Astrocyte (in vitro differentiated cells and primary cell): Measurements from ENCODE around the gene HASPIN. TPM values are rescaled to one million over a fixed set of nuclear protein-coding genes. Genes with fewer than 3 reads are reported as not detected.
"Not testable (repeated sequence)": the region's sequence is repeated elsewhere in the genome, so short reads cannot be mapped to it uniquely, and the experiment has no call there.

ENCODE experiments used
- DNase-seq: peaks from one replicate; pipeline ENCODE4 v3.0.0-alpha.2; 2010; ENCODE audit warnings: low read depth
- FAIRE-seq: peaks from 2 replicates; lab custom pipeline; 2011; peaks lifted over from hg19 to GRCh38; lab: Jason Lieb, UNC
- H2AFZ ChIP-seq: 2 replicates; pipeline ENCODE4 v1.6.0; 2012; ENCODE audit warnings: low read depth, low read length, inconsistent platforms
- H3K27ac ChIP-seq: 2 replicates; pipeline ENCODE4 v1.5.1; 2011; ENCODE audit warnings: low read depth, low read length, inconsistent platforms
- H3K27me3 ChIP-seq: 2 replicates; pipeline ENCODE4 v1.6.0; 2011; ENCODE audit warnings: low read length, inconsistent platforms; ENCODE audit not compliant: insufficient read depth
- H3K36me3 ChIP-seq: 2 replicates; pipeline ENCODE4 v1.5.1; 2011; ENCODE audit warnings: low read length, inconsistent platforms; ENCODE audit not compliant: insufficient read depth
- H3K4me1 ChIP-seq: 2 replicates; pipeline ENCODE4 v1.5.1; 2011; ENCODE audit warnings: low read length, inconsistent platforms; ENCODE audit not compliant: insufficient read depth
- H3K4me2 ChIP-seq: 2 replicates; pipeline ENCODE4 v1.6.0; 2012; ENCODE audit warnings: low read length, inconsistent platforms
- H3K4me3 ChIP-seq: 2 replicates; pipeline ENCODE4 v1.5.1; 2011; ENCODE audit warnings: low read depth, mild to moderate bottlenecking, low read length, inconsistent platforms; ENCODE audit not compliant: insufficient read depth
- H3K79me2 ChIP-seq: 2 replicates; pipeline ENCODE4 v1.6.0; 2012; ENCODE audit warnings: mild to moderate bottlenecking, low read length, inconsistent platforms; ENCODE audit not compliant: insufficient read depth
- H3K9ac ChIP-seq: 2 replicates; pipeline ENCODE4 v1.6.0; 2012; ENCODE audit warnings: mild to moderate bottlenecking, low read length, inconsistent platforms
- H3K9me3 ChIP-seq: 2 replicates; pipeline ENCODE4 v1.5.1; 2012; ENCODE audit warnings: low read depth, mild to moderate bottlenecking, low read length, inconsistent platforms; ENCODE audit not compliant: insufficient read depth
- H4K20me1 ChIP-seq: 2 replicates; pipeline ENCODE4 v1.6.0; 2012; ENCODE audit warnings: low read length, inconsistent platforms; ENCODE audit not compliant: insufficient read depth
- H3K27ac Mint-ChIP-seq: one replicate; pipeline ENCODE4 v1.8.0; 2021; ENCODE audit warnings: mild to moderate bottlenecking, mixed read lengths; ENCODE audit not compliant: unreplicated experiment
- H3K27me3 Mint-ChIP-seq: one replicate; pipeline ENCODE4 v1.8.0; 2021; ENCODE audit warnings: low read depth, mixed read lengths; ENCODE audit not compliant: unreplicated experiment
- H3K36me3 Mint-ChIP-seq: one replicate; pipeline ENCODE4 v1.8.0; 2021; ENCODE audit warnings: low read depth, mixed read lengths; ENCODE audit not compliant: unreplicated experiment
- H3K4me1 Mint-ChIP-seq: one replicate; pipeline ENCODE4 v1.8.0; 2021; ENCODE audit warnings: low read depth, mixed read lengths; ENCODE audit not compliant: unreplicated experiment
- H3K4me3 Mint-ChIP-seq: one replicate; pipeline ENCODE4 v1.8.0; 2021; ENCODE audit warnings: mild to moderate bottlenecking, moderate library complexity, mixed read lengths; ENCODE audit not compliant: unreplicated experiment
- H3K9me3 Mint-ChIP-seq: one replicate; pipeline ENCODE4 v1.8.0; 2021; ENCODE audit warnings: mild to moderate bottlenecking, mixed read lengths; ENCODE audit not compliant: unreplicated experiment
- EZH2 ChIP-seq: IDR thresholded peaks from 2 replicates; pipeline ENCODE4 v1.6.1; 2012; ENCODE audit warnings: mild to moderate bottlenecking, low read length, inconsistent platforms; ENCODE audit not compliant: insufficient read depth
- total RNA-seq: library from RNA; stranded (reverse); gene quantifications from 2 replicates; pipeline ENCODE4 v1.2.1, GENCODE V29; 2021
- TF ChIP-seq, protein P1 (sequence below): IDR thresholded peaks from 2 replicates; pipeline ENCODE4 v1.5.1; 2011; ENCODE audit warnings: low read depth, mild to moderate bottlenecking, inconsistent platforms, low read length, moderate library complexity; ENCODE audit not compliant: insufficient read depth

HASPIN gene
- total RNA-seq, 1 donor from 2014 or later = 2.4 TPM

DNA sequence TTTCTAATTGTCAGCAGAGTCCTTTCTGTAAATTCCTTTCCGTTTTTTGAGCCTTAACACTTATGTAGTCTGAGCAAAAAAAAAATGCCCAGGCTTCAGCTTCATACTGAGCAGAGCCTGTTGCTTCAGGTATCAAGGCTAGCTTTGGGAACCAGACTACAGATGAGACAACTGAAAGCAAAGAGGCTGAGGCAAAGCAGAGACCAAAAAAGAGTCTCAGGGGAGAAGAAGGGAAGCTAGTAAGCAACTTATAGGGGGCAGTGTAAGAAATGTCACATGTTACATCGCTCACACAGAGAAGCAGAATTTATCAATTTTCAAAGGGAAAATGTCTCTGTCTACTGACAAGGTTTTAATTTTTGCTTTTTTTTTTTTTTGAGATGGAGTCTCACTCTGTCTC, 3.3 kb downstream of the HASPIN start:
- TF ChIP-seq, protein P1, sequence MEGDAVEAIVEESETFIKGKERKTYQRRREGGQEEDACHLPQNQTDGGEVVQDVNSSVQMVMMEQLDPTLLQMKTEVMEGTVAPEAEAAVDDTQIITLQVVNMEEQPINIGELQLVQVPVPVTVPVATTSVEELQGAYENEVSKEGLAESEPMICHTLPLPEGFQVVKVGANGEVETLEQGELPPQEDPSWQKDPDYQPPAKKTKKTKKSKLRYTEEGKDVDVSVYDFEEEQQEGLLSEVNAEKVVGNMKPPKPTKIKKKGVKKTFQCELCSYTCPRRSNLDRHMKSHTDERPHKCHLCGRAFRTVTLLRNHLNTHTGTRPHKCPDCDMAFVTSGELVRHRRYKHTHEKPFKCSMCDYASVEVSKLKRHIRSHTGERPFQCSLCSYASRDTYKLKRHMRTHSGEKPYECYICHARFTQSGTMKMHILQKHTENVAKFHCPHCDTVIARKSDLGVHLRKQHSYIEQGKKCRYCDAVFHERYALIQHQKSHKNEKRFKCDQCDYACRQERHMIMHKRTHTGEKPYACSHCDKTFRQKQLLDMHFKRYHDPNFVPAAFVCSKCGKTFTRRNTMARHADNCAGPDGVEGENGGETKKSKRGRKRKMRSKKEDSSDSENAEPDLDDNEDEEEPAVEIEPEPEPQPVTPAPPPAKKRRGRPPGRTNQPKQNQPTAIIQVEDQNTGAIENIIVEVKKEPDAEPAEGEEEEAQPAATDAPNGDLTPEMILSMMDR = no peak
- Histone ChIP-seq H3K36me3 (no peaks in the 10 kb centered on the region), H3K4me1 (peaks cover 25% of the 10 kb centered on the region), H2AFZ (no peak overlapping the region), H3K27me3 (no peaks in the 10 kb centered on the region), H3K79me2 (peaks cover 53% of the 10 kb centered on the region), H3K4me3 (no peak overlapping the region), H3K4me2 (no peak overlapping the region), H3K9me3 (no peaks in the 10 kb centered on the region), H3K27ac (no peak overlapping the region), H4K20me1 (peaks cover 7% of the 10 kb centered on the region), H3K9ac (peak overlapping the region; percentile 31)
- no peak overlapping the region for H3K27ac Mint-ChIP-seq
- no peak for DNase-seq
- H3K9me3 Mint-ChIP-seq = no peaks in the 10 kb centered on the region
- FAIRE-seq = no peak
- peaks cover 3% of the 10 kb centered on the region for H3K36me3 Mint-ChIP-seq
- peaks cover 14% of the 10 kb centered on the region for H3K4me1 Mint-ChIP-seq
- no peak overlapping the region for H3K4me3 Mint-ChIP-seq
- H3K27me3 Mint-ChIP-seq = no peaks in the 10 kb centered on the region

- not testable (repeated sequence) for H3K27ac ChIP-seq, H3K9ac ChIP-seq, H3K9me3 Mint-ChIP-seq, H3K9me3 ChIP-seq, H3K4me2 ChIP-seq, H3K4me1 Mint-ChIP-seq, H3K36me3 Mint-ChIP-seq, H3K4me3 Mint-ChIP-seq, H3K27ac Mint-ChIP-seq, H3K4me3 ChIP-seq, H2AFZ ChIP-seq, H3K27me3 Mint-ChIP-seq, H3K36me3 ChIP-seq, H3K27me3 ChIP-seq, FAIRE-seq, DNase-seq, H4K20me1 ChIP-seq
- peaks cover 26% of the 10 kb centered on the region for H3K4me1 ChIP-seq
- peaks cover 45% of the 10 kb centered on the region for H3K79me2 ChIP-seq
Observed at GRCh38 chr17:3728099-3728498, 4.4 kb downstream of the HASPIN start.

- Histone ChIP-seq H2AFZ (no peak overlapping the region), H3K36me3 (no peaks in the 10 kb centered on the region), H4K20me1 (peaks cover 7% of the 10 kb centered on the region), H3K27ac (no peak overlapping the region), H3K9me3 (no peaks in the 10 kb centered on the region), H3K79me2 (peaks cover 28% of the 10 kb centered on the region), H3K4me2 (no peak overlapping the region), H3K9ac (no peak overlapping the region), H3K4me3 (no peak overlapping the region), H3K4me1 (peaks cover 19% of the 10 kb centered on the region), H3K27me3 (no peaks in the 10 kb centered on the region)
- Mint-ChIP-seq H3K4me3 (no peak overlapping the region), H3K36me3 (peaks cover 3% of the 10 kb centered on the region), H3K27me3 (peaks cover 2% of the 10 kb centered on the region), H3K4me1 (peaks cover 13% of the 10 kb centered on the region), H3K9me3 (no peaks in the 10 kb centered on the region), H3K27ac (no peak overlapping the region)
- DNase-seq (no peak), FAIRE-seq (no peak)
- no peak for TF ChIP-seq EZH2
- TF ChIP-seq, protein P1 = no peak
Observed at GRCh38 chr17:3729881-3730280, 6.2 kb downstream of the HASPIN start.
